ENCODE measurements around the gene CITED2.

Gene CITED2

DNA sequence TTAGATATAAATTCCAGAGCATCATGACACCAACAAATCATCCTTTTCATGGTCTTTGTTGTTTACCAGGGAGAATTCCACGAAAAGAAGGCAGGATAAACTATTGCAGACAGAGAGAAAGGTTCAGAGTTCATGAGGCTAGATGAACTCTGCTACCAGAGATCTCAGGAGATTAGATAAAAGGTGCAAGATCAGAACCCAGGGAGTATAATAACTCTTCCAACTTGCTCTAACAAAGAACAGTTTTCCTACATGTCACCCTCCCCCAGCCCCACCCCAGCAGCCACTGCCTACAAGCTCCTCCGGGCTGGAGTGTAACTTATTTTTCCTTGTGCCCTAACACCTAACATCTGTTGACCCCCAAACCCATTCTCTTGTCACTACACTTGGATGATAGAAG, 13.9 kb upstream of the CITED2 start:
- in situ Hi-C loops (cut with HindIII; ENCODE audit: low sequenced_read_pairs), result no loop called here

- in situ Hi-C loops (cut with HindIII; ENCODE audit: low sequenced_read_pairs), result no loop called here
Measured at GRCh38 chr6:139386404-139386803, 12.0 kb upstream of the CITED2 start.

- in situ Hi-C loops (cut with HindIII; ENCODE audit: low sequenced_read_pairs), result no loop called here
Measured at GRCh38 chr6:139381216-139381865, 6.9 kb upstream of the CITED2 start.

- in situ Hi-C loops (cut with HindIII; ENCODE audit: low sequenced_read_pairs), result no loop called here
Measured at GRCh38 chr6:139380611-139381010, 6.2 kb upstream of the CITED2 start.

DNA sequence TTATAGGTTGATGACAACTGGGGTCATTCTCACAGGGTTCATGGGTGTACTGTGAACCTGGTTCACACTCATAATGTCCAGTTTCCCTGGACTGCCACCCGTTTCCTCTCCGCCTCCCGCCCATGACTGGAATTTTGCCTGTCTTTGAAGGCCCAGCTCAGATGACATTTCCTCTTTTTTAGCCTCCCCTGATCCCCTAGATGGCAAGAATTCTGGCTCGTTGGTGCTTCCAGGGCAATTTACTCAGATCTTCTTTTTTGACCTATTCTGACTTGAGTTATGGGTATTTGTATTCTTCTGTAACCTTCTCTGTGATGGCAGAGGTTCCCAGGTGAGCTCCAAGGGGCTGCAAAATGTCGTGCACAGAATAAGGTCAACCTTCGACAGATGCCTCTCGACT, 5.7 kb upstream of the CITED2 start:
- in situ Hi-C loops (cut with HindIII; ENCODE audit: low sequenced_read_pairs), result no loop called here

- in situ Hi-C loops (cut with HindIII; ENCODE audit: low sequenced_read_pairs), result loop anchor here (5.0 kb wide), 1 partner anchor 198 kb away; no protein-coding TSS in a partner anchor
Measured at GRCh38 chr6:139378882-139379341, 4.5 kb upstream of the CITED2 start.

DNA sequence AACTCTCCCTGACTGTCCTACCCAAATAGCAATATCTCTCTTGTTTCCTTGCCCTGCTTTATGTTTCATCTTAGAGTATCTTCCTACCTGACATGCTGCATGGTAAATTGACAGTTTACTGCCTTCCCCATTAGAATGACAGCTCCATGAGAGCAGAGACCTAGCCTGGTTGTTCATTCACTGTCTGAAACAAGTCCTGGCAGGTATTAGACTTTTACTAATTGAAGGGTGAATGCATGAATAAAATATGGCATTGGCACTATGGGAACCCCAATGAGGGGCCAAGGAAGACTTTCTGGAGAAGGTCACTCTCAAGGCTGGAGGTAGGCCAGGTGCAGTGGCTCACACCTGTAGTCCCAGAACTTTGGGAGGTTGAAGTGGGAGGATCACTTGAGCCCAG, 3.8 kb upstream of the CITED2 start:
- in situ Hi-C loops (cut with HindIII; ENCODE audit: low sequenced_read_pairs), result loop anchor here (5.0 kb wide), 1 partner anchor 199 kb away; no protein-coding TSS in a partner anchor

- in situ Hi-C loops (cut with HindIII; ENCODE audit: low sequenced_read_pairs), result loop anchor here (5.0 kb wide), 1 partner anchor 201 kb away; no protein-coding TSS in a partner anchor
Measured at GRCh38 chr6:139376604-139377218, 2.3 kb upstream of the CITED2 start.

DNA sequence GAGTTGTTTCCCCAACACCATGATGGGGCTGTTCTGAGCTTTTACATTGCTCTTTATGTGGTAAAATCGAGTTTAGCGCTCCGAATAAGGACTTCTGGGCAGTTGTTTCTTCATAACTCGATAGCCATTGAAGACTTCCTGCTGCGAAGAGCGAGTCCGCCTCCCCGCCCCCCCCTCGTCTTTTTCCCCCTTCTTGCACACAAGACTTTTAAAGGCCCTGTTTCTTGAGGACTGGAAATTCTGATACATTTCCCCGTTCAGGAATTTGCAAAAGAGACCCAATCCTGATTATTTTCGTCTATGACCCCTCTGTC, 1.5 kb upstream of the CITED2 start:
- in situ Hi-C loops (cut with HindIII; ENCODE audit: low sequenced_read_pairs), result loop anchor here (5.0 kb wide), 1 partner anchor 201 kb away; no protein-coding TSS in a partner anchor

GRCh38 chr6:139375226-139376016, 973 bp upstream of the CITED2 start:
- in situ Hi-C loops (cut with HindIII; ENCODE audit: low sequenced_read_pairs), result loop anchor here (5.0 kb wide), 1 partner anchor 202 kb away; no protein-coding TSS in a partner anchor

DNA sequence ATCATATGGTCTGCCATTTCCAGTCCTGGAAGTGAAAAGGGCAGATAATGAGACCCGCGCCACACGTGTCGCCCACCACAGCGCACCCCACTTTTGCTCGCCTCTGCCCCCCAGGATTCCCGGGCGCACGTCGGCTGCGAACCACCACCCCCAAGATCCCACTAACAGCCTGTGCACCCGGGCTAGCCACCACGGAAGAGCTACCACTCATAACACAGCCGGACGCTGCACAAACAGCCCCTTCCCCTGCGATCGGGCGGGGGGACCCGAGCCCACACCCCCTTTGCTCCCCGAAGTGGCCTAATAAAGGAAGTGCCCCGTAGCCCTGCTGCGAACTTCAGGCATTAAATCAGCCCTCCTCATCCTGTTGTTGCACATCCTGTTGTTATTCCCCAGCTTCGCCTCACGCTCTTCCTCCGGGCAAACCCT, 506 bp downstream of the CITED2 start:
- in situ Hi-C loops (cut with HindIII; ENCODE audit: low sequenced_read_pairs), result no loop called here

DNA sequence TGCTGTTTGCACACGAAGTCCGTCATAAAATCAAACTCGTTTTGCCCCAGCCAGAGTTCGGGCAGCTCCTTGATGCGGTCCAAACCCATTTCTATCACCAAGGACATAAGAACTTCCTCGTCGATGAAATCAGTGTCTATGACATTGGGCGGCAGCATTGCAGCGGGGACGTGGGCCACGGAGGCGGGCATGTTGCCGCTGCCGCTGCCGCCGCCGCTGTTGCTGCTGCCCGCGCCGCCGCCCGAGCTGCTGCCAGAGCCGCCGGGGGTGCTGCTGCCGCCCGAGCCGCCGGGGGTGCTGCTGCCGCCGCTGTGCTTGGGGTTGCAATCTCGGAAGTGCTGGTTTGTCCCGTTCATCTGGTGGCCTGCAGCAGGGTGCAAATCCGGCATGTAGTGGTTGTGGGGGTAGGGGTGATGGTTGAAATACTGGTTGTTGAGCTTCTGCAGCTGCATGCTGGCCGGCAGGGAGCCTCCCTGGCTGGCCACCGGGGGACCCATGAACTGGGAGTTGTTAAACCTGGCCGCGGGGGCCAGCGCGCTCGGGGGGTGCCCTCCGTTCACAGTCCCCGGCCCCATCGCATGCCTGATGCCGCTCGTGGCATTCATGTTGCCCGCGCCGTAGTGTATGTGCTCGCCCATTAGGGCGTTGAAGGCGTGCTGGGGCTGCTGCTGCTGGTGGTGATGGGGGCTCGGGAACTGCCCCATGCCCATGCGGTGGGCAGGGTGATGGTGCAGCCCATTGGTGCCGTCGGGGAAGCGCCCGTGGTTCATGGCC, 1.1 kb downstream of the CITED2 start:
- in situ Hi-C loops (cut with HindIII; ENCODE audit: low sequenced_read_pairs), result no loop called here

DNA sequence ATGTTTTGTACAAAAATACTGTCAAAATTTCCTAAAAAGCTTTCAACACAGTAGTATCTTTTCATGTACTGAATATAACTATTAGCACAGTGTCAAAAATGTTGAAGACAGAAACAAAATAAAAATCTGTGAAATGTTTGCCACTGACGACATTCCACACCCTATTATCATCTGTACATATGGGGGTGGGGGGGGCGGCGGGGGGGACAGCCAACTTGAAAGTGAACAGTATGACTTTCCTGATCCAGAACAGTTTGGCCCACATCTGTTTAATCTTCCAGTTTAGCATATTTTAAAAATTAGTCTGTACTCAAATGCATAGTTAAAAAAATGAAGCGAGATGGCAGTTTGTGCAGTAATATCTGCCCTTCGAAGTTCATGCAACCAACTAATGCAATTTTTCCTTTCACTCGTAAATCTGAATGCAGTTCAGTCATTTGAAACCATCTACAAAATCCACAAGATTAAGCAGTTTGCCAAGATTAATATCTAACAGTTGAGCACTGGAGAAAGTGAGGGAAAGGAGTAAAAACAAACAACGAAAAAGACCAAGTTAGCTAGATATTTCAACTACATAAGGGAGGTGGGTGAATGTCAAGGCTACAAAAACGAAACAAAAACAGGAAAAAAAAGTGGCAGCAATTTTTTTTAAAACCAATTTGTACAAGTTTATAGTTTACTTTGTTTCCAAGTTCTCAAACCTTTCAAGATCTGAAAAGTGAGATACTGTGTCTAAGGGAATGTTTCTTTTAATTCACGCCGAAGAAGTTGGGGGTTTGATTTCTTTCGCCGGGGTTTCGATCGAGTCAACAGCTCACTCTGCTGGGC, 1.9 kb downstream of the CITED2 start:
- in situ Hi-C loops (cut with HindIII; ENCODE audit: low sequenced_read_pairs), result no loop called here

DNA sequence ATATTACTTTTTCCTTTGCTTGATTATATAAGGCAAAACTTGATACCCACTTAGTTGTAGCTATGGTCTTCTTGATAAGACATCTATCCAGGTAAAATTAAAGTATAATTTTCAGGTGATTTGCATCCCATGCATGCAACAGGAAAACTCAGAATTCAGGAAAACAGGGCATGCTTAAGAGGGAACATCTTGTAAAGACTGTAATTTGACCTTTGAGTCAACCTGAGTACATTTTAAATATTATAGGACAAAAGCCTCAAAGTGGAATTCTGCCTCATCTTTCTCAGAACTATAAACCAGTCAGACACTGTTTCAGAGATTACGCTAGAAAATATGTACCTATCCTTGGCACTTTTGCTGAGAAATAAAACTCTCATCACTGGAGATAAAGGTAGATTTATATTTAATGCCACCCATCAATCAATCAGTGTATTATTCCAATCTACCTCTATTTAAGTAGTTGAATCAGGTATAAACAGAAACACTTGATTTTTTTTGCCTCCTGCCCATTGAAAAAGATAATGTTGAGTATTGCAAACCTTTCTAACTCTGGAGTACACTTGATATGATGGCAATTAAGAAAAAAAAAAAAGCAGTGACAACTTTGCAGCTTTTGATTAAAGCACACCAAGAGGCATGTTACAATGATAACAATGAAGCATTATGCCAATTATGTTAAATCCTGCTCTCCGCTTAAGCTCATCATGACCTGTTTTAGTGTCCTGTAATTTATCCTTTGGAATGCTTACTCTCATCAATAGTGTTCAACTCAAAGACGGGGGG, 2.8 kb downstream of the CITED2 start:
- in situ Hi-C loops (cut with HindIII; ENCODE audit: low sequenced_read_pairs), result no loop called here

- in situ Hi-C loops (cut with HindIII; ENCODE audit: low sequenced_read_pairs), result no loop called here
Measured at GRCh38 chr6:139370999-139371345, 3.5 kb downstream of the CITED2 start.

GRCh38 chr6:139370283-139370998, 4.0 kb downstream of the CITED2 start:
- in situ Hi-C loops (cut with HindIII; ENCODE audit: low sequenced_read_pairs), result no loop called here

DNA sequence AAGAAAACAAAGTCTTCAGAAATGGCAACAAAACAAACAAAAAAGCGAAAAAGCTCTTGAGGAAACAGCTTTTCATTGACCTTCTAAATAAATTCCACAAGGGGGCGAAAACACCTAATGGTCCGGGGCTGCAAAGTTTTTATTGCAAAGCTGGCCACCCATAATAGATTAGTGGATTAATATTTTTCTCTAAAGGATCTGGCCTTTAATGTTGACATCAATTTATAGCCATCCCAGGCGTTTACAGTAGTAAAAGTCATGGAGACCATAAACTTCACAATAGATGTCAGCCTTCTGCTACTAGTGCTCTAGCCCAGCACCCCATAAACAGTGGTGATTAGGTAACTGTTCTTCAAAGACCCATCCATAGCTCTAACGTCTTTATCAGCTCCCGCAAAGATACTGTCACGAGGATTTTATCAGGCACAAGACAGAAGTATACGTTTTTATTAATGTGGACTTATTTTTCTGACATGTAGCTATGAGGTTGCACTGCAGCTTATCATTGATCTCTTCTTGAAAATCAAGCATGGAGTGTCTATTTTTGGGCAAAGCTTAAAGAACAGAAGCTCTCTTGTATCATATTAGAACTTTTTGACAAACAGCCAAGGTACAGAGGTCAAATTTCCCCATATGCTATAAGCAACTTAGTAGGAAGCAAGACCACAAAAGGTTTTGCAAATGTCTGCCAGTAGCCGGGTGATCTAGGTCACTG, 4.7 kb downstream of the CITED2 start:
- in situ Hi-C loops (cut with HindIII; ENCODE audit: low sequenced_read_pairs), result no loop called here

GRCh38 chr6:139369068-139369467, 5.4 kb downstream of the CITED2 start:
- in situ Hi-C loops (cut with HindIII; ENCODE audit: low sequenced_read_pairs), result no loop called here
